Brain microvascular endothelial cell (primary cell): ENCODE measurements around the gene OR4E1.

ENCODE experiments used
- DNase-seq: peaks from one replicate; pipeline ENCODE4 v3.0.0-alpha.2; 2020
- H3K27ac ChIP-seq: fragments of 250-450 bp; sonication (Bioruptor Pico); 2 replicates; pipeline ENCODE4 v1.5.1; 2020; ENCODE audit warnings: mild to moderate bottlenecking, moderate library complexity
- H3K27me3 ChIP-seq: fragments of 250-450 bp; sonication (Bioruptor Pico); replicated peaks from 2 replicates; pipeline ENCODE4 v1.5.1; 2020; ENCODE audit warnings: mild to moderate bottlenecking
- H3K36me3 ChIP-seq: fragments of 250-450 bp; sonication (Bioruptor Pico); replicated peaks from 2 replicates; pipeline ENCODE4 v1.5.1; 2020; ENCODE audit warnings: mild to moderate bottlenecking
- H3K4me3 ChIP-seq: 2 replicates; pipeline ENCODE4 v1.5.1; 2011; ENCODE audit warnings: low read depth, mild to moderate bottlenecking, control low read depth, low read length, moderate library complexity
- in situ Hi-C: cut with HindIII; loops from 2 replicates; pipeline ENCODE4 v1.10.0; 2017; ENCODE audit warnings: low sequenced_read_pairs, low pct_ligation_motif_present
- TF ChIP-seq, protein P1 (sequence below): IDR thresholded peaks from 2 replicates; pipeline ENCODE4 v1.5.1; 2011; ENCODE audit warnings: low read depth, mild to moderate bottlenecking, moderate library complexity, low read length, control low read depth, inconsistent platforms; ENCODE audit errors: missing control alignments

The OR4E1 gene

GRCh38 chr14:21669284-21669683 is 4.3 kb downstream of the OR4E1 start:
- Histone ChIP-seq H3K27ac (no peak overlapping the region), H3K36me3 (no peaks in the 10 kb centered on the region), H3K4me3 (no peak overlapping the region), H3K27me3 (no peaks in the 10 kb centered on the region)
- TF ChIP-seq, protein P1, sequence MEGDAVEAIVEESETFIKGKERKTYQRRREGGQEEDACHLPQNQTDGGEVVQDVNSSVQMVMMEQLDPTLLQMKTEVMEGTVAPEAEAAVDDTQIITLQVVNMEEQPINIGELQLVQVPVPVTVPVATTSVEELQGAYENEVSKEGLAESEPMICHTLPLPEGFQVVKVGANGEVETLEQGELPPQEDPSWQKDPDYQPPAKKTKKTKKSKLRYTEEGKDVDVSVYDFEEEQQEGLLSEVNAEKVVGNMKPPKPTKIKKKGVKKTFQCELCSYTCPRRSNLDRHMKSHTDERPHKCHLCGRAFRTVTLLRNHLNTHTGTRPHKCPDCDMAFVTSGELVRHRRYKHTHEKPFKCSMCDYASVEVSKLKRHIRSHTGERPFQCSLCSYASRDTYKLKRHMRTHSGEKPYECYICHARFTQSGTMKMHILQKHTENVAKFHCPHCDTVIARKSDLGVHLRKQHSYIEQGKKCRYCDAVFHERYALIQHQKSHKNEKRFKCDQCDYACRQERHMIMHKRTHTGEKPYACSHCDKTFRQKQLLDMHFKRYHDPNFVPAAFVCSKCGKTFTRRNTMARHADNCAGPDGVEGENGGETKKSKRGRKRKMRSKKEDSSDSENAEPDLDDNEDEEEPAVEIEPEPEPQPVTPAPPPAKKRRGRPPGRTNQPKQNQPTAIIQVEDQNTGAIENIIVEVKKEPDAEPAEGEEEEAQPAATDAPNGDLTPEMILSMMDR: no peak
- in situ Hi-C loops: no loop called here
- no peak for DNase-seq

DNA sequence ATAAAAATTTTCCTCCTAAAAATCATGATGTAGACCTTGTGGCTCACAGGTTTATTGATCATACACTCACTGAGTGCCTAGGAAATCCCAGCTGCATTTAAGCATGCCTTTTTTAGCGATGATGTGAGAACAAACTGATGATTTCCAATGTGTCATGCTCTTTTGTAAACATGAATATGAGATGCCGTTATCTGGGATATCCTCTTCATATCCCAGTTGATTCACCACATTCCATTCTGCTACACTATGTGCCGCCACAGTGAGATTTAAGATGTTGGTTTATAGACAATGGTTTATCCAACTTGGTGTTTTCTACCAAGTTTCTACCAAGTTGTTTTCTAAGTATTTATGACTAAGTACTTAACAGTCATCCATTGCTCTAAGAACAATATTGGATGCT is 5.2 kb downstream of the OR4E1 start:
- no peaks in the 10 kb centered on the region for H3K27me3 ChIP-seq
- DNase-seq: peak; percentile 76
- in situ Hi-C loops: no loop called here

GRCh38 chr14:21656980-21657379 is 16.6 kb downstream of the OR4E1 start:
- TF ChIP-seq, protein P1: no peak
- Histone ChIP-seq H3K4me3 (no peak overlapping the region), H3K36me3 (no peaks in the 10 kb centered on the region), H3K27ac (no peak overlapping the region), H3K27me3 (no peaks in the 10 kb centered on the region)
- DNase-seq: no peak
- in situ Hi-C loops: no loop called here

More for the DNA sequence above, 5.2 kb downstream of the OR4E1 start:
- TF ChIP-seq, protein P1: no peak
- H3K4me3 ChIP-seq: no peak overlapping the region
- peak overlapping the region; percentile 26 for H3K27ac ChIP-seq
- H3K36me3 ChIP-seq: no peaks in the 10 kb centered on the region

DNA sequence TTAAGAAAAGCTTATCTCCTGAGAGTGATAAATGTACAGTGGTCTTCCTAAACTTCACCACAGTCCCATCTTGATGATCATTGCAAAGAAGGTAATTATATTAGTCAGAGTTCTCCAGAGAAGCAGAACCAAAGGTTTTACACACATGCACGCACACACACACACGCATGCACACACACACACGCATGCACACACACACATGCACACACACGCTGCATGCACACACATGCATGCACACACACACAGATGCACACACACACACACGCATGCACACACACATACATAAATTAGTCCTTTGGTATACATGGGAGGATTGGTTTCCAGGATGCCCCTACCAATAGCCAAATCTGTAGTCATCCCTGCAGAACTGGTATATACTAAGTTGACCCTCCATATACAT is 19.4 kb downstream of the OR4E1 start:
- Histone ChIP-seq H3K27ac (no peak overlapping the region), H3K4me3 (no peak overlapping the region), H3K36me3 (no peaks in the 10 kb centered on the region), H3K27me3 (no peaks in the 10 kb centered on the region)
- no peak for DNase-seq
- TF ChIP-seq, protein P1: no peak
- in situ Hi-C loops: no loop called here

GRCh38 chr14:21653331-21653885 is 20.2 kb downstream of the OR4E1 start, which contains the start of gene OR4E2:
Gene OR4E2 (plus strand): TSS chr14:21653835. CDS start chr14:21665083, 11,248 bp downstream.
- DNase-seq: no peak
- Histone ChIP-seq H3K36me3 (no peaks in the 10 kb centered on the region), H3K27ac (no peak within 1 kb of the TSS), H3K4me3 (no peak within 1 kb of the TSS), H3K27me3 (no peaks in the 10 kb centered on the region)
- TF ChIP-seq, protein P1: no peak
- in situ Hi-C loops: no loop called here
